OCI-LY3 (cell line): Measurements from ENCODE around the gene SLC7A5.

Experiments used
- H2AFZ ChIP-seq: fragments of 200-600, 300-600 bp; shearing (Covaris generic); 2 replicates; pipeline ENCODE4 v1.6.0; 2014; ENCODE audit warnings: antibody characterized with exemption, low read depth, low read length
- H3K27ac ChIP-seq: fragments of 200-600, 300-600 bp; sonication (generic); 2 replicates; pipeline ENCODE4 v1.5.1; 2014; ENCODE audit warnings: mild to moderate bottlenecking, low read length, moderate library complexity, mixed read lengths
- H3K27me3 ChIP-seq: fragments of 200-600, 300-600 bp; sonication (generic); 2 replicates; pipeline ENCODE4 v1.6.1; 2014; ENCODE audit warnings: low read depth, low read length, mixed read lengths
- H3K36me3 ChIP-seq: fragments of 200-600, 300-600 bp; sonication (generic); replicated peaks from 2 replicates; pipeline ENCODE3; 2014; ENCODE audit warnings: low read depth, low read length, mixed read lengths
- H3K4me1 ChIP-seq: fragments of 300-600, 200-600 bp; sonication (generic); 2 replicates; pipeline ENCODE4 v1.6.1; 2014; ENCODE audit warnings: low read length, mixed read lengths
- H3K4me2 ChIP-seq: fragments of 200-600, 300-600 bp; sonication (generic); 2 replicates; pipeline ENCODE4 v1.6.1; 2014; ENCODE audit warnings: low read length, mixed read lengths
- H3K4me3 ChIP-seq: fragments of 300-600, 200-600 bp; sonication (generic); 2 replicates; pipeline ENCODE4 v1.5.1; 2014; ENCODE audit warnings: antibody characterized with exemption, mild to moderate bottlenecking, low read length, moderate library complexity
- H3K79me2 ChIP-seq: fragments of 300-600, 200-600 bp; shearing (Covaris generic); 2 replicates; pipeline ENCODE4 v1.6.1; 2014; ENCODE audit warnings: mild to moderate bottlenecking, low read length, mixed read lengths
- H3K9ac ChIP-seq: fragments of 300-600, 200-600 bp; shearing (Covaris generic); 2 replicates; pipeline ENCODE4 v1.6.0; 2014; ENCODE audit warnings: mild to moderate bottlenecking, low read length, moderate library complexity
- H3K9me3 ChIP-seq: fragments of 200-600, 300-600 bp; shearing (Covaris generic); 2 replicates; pipeline ENCODE4 v1.6.1; 2014; ENCODE audit warnings: low read length, mixed read lengths; ENCODE audit not compliant: insufficient read depth
- H4K20me1 ChIP-seq: fragments of 200-600, 300-600 bp; sonication (generic); 2 replicates; pipeline ENCODE4 v1.6.1; 2016; ENCODE audit warnings: low read length, mixed read lengths; ENCODE audit not compliant: insufficient read depth
- EZH2phosphoT487 ChIP-seq: fragments of 200-600 bp; shearing (Covaris generic); IDR thresholded peaks from 2 replicates; pipeline ENCODE4 v1.6.1; 2018; ENCODE audit warnings: antibody characterized with exemption, mixed run types, low read depth
- TF ChIP-seq, protein P1 (sequence below): fragments of 200-600, 300-600 bp; sonication (generic); IDR thresholded peaks from 2 replicates; pipeline ENCODE4 v1.5.1; 2014; ENCODE audit warnings: antibody characterized with exemption, low read length, low read depth

Gene SLC7A5

DNA sequence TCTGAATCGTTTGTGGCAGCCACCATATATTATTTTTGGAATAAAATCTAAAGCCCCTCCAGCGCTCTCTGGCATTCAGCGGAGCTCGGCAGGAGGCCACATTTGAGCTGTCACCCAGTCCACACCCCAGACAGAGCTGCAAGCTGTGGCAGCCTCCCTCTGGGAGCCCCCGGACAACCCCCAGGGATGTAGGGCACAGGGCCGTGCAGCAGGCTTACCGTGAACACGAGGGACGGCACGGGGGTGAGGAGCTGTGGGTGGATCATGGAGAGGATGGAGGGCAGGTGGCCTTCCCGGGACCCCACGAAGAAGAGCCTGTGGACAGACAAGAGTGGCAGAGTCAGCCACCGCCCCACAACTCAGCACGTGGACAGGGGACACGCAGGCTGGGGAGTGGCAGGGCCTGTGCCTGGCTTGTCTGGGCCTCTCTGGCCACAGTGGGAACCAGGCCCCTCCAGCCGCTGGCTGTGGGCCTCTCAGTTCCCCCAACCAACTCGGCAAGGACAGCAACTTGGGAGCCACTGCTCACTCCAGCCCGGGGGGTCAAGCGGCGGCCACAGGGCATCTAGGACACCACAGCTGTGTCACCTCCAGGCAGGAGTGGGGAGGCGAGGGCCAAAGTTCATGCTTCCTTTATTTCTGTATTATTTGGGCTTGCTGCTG lies 31.5 kb downstream of the SLC7A5 start:
- H3K9me3 ChIP-seq, result no peaks in the 10 kb centered on the region
- TF ChIP-seq, protein P1, sequence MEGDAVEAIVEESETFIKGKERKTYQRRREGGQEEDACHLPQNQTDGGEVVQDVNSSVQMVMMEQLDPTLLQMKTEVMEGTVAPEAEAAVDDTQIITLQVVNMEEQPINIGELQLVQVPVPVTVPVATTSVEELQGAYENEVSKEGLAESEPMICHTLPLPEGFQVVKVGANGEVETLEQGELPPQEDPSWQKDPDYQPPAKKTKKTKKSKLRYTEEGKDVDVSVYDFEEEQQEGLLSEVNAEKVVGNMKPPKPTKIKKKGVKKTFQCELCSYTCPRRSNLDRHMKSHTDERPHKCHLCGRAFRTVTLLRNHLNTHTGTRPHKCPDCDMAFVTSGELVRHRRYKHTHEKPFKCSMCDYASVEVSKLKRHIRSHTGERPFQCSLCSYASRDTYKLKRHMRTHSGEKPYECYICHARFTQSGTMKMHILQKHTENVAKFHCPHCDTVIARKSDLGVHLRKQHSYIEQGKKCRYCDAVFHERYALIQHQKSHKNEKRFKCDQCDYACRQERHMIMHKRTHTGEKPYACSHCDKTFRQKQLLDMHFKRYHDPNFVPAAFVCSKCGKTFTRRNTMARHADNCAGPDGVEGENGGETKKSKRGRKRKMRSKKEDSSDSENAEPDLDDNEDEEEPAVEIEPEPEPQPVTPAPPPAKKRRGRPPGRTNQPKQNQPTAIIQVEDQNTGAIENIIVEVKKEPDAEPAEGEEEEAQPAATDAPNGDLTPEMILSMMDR, result no peak
- no peak for TF ChIP-seq EZH2phosphoT487
- H3K79me2 ChIP-seq, result peaks cover 18% of the 10 kb centered on the region
- no peak overlapping the region for H2AFZ ChIP-seq
- H3K27ac ChIP-seq, result no peak overlapping the region
- H3K27me3 ChIP-seq, result no peaks in the 10 kb centered on the region
- peaks cover 22% of the 10 kb centered on the region for H3K4me1 ChIP-seq
- no peak overlapping the region for H3K9ac ChIP-seq
- H3K36me3 ChIP-seq, result peaks cover 81% of the 10 kb centered on the region
- peaks cover 29% of the 10 kb centered on the region for H4K20me1 ChIP-seq
- H3K4me2 ChIP-seq, result no peak overlapping the region
- no peak overlapping the region for H3K4me3 ChIP-seq

DNA sequence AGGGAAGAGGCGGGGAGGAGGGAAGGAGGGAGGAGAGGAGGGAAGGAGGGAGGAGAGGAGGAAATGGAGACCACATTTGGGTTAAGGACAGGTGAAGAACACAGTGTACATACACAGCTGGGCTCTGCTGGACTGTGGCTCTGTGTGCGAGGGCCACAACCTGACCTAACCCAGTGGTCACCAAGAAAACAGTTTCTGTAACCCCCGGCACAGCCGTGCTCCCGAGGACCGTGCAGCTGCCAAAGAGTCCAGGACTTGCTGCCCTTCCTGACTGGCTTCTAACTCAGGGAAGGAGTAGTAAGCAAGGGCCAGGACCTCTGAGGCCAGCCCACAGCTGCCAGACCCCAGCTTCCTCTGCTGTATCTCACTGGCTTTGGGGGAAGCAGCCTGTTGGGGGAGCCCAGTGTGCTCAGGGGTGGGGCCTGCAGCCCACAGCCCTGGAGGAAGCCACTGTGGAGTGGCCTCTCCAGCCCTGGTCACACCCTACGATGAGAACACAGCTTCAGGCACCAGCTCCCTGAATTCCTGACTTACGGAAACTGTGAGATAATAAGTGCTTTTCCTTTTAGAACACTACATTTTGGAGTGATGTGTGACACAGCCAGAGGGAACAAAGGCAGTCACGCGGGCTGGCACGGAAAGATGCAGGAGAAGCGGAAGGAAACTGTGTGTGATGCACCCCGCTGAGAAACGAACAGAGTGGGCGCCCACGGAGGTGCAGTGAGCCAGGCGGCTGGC lies 32.3 kb downstream of the SLC7A5 start:
- H3K4me2 ChIP-seq, result no peak overlapping the region

DNA sequence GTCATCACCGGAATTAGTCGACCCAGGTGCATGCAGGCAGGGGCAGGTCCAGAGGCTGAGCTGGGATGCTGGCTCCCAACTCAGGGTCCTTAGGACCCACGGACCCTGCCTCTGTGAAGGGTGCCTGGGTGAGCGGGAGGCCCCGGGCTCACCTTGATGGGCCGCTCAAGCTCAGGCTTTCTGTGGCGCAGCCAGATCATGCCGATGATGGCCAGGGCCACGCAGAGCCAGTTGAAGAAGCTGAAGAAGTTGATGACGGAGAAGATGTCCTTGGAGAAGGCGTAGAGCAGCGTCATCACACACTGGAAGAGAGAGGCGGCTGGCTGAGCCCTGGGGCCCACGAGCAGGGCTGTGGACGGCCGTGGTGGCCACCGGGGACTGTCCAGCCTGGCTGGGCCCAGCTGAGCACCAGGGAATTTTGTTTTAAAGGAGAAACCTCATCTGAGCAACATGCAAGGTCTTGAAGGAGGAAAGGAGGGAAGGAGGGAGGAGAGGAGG lies 32.9 kb downstream of the SLC7A5 start:
- peaks cover 4% of the 10 kb centered on the region; the same call in 1 of the 2 replicates for H3K79me2 ChIP-seq
- no peak overlapping the region for H3K27ac ChIP-seq
- H3K27me3 ChIP-seq, result no peaks in the 10 kb centered on the region
- H3K4me1 ChIP-seq, result peaks cover 25% of the 10 kb centered on the region
- peaks cover 16% of the 10 kb centered on the region; the same call in 1 of the 2 replicates for H4K20me1 ChIP-seq
- H3K9ac ChIP-seq, result no peak overlapping the region
- no peak for TF ChIP-seq EZH2phosphoT487
- TF ChIP-seq, protein P1, result no peak
- peaks cover 81% of the 10 kb centered on the region for H3K36me3 ChIP-seq
- H3K9me3 ChIP-seq, result no peaks in the 10 kb centered on the region
- H2AFZ ChIP-seq, result no peak overlapping the region
- H3K4me3 ChIP-seq, result no peak overlapping the region
- H3K4me2 ChIP-seq, result no peak overlapping the region

More for the DNA sequence above, 32.3 kb downstream of the SLC7A5 start:
- Histone ChIP-seq H2AFZ (no peak overlapping the region), H3K9me3 (no peaks in the 10 kb centered on the region), H3K9ac (no peak overlapping the region), H3K79me2 (peaks cover 11% of the 10 kb centered on the region; the same call in 1 of the 2 replicates), H3K27me3 (no peaks in the 10 kb centered on the region), H4K20me1 (peaks cover 21% of the 10 kb centered on the region), H3K27ac (no peak overlapping the region), H3K4me3 (no peak overlapping the region), H3K4me1 (peaks cover 25% of the 10 kb centered on the region), H3K36me3 (peaks cover 80% of the 10 kb centered on the region)
- no peak for TF ChIP-seq EZH2phosphoT487
- TF ChIP-seq, protein P1, result no peak

DNA sequence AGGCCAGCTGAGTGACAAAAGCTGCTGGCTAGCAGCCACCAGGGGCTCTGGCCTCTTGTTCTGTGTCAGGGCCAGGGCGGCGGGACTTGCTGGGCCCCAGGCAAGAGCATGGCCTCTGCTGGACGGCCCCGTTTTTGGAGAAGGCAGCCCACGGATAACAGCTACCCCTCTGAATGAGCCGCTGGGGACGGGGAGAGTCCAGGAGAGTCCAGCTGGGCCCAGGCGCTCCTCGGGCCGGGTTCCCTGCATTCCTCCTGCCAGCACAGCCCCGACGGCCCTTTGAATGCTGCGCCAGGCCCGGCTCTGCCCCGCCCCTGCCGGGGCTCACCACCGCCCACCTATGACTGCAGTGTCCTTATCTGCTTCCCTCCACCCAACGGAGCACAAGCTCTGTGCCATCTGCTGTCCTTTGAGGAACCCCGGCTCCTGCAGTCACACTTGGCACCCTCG lies 33.4 kb downstream of the SLC7A5 start:
- Histone ChIP-seq H3K27ac (no peak overlapping the region), H3K9me3 (no peaks in the 10 kb centered on the region), H3K79me2 (no peaks in the 10 kb centered on the region; the same call in 1 of the 2 replicates), H4K20me1 (peaks cover 11% of the 10 kb centered on the region; the same call in 1 of the 2 replicates), H3K9ac (no peak overlapping the region), H3K4me2 (no peak overlapping the region), H3K4me3 (no peak overlapping the region), H3K4me1 (peaks cover 25% of the 10 kb centered on the region), H3K27me3 (no peaks in the 10 kb centered on the region), H2AFZ (no peak overlapping the region), H3K36me3 (peaks cover 82% of the 10 kb centered on the region)
- TF ChIP-seq, protein P1, result no peak
- TF ChIP-seq EZH2phosphoT487, result no peak
